K562 (cell line): Measurements from ENCODE around the gene GNAT1. TPM values are rescaled to one million over a fixed set of nuclear protein-coding genes. Genes with fewer than 3 reads are reported as not detected.
A peak's percentile ranks its signal among the peaks of the same experiment; 100 is the strongest.

Experiments
- ARID2 ChIP-seq: fragments of 450-650 bp; IDR thresholded peaks from 2 replicates; pipeline ENCODE4 v1.6.1; 2017; ENCODE audit warnings: antibody characterized with exemption, mild to moderate bottlenecking
- CBFB ChIP-seq: sonication (generic); formaldehyde crosslinking; IDR thresholded peaks from 2 replicates; pipeline ENCODE4 v1.4.0; 2020; ENCODE audit warnings: mild to moderate bottlenecking, missing genetic modification reagents
- MLLT1 ChIP-seq, 2 experiments: fragments of 450-650 bp; IDR thresholded peaks; 2 replicates each; pipeline ENCODE4 v1.6.1; 2016
- MTA3 ChIP-seq: fragments of 450-650 bp; formaldehyde crosslinking; IDR thresholded peaks from 2 replicates; pipeline ENCODE4 v1.6.1; 2017; ENCODE audit warnings: mild to moderate bottlenecking, borderline replicate concordance
- PREB ChIP-seq: sonication (generic); formaldehyde crosslinking; IDR thresholded peaks from 2 replicates; pipeline ENCODE4 v1.8.1; 2023; ENCODE audit warnings: mild to moderate bottlenecking, missing genetic modification reagents
- SIN3B ChIP-seq: fragments of 450-650 bp; IDR thresholded peaks from 2 replicates; pipeline ENCODE4 v1.6.1; 2017; ENCODE audit warnings: low read depth, mild to moderate bottlenecking, moderate library complexity
- STAT5A ChIP-seq: IDR thresholded peaks from 2 replicates; pipeline ENCODE4 v1.6.1; 2012; ENCODE audit warnings: low read length, inconsistent platforms, borderline replicate concordance
- TCFL5 ChIP-seq: fragments of 250-450 bp; sonication (Bioruptor Pico); conservative IDR thresholded peaks from 2 replicates; pipeline ENCODE4 v1.6.1; 2021; ENCODE audit warnings: mild to moderate bottlenecking, moderate library complexity, matching md5 sums
- THAP12 ChIP-seq: fragments of 250-450 bp; sonication (Bioruptor Pico); IDR thresholded peaks from 2 replicates; pipeline ENCODE4 v1.9.0; 2021; ENCODE audit warnings: mild to moderate bottlenecking, inconsistent platforms
- TRIM28 ChIP-seq: fragments of 450-650 bp; IDR thresholded peaks from 2 replicates; pipeline ENCODE4 v1.6.1; 2017
- ZNF586 ChIP-seq: fragments of 450-650 bp; formaldehyde crosslinking; conservative IDR thresholded peaks from 2 replicates; pipeline ENCODE4 v1.4.0; 2020; ENCODE audit warnings: mild to moderate bottlenecking, moderate library complexity
- polyA plus RNA-seq, 8 experiments: library from polyadenylated mRNA; depleted of rRNA in 4 of 8; stranded (reverse) in 5 of 8; unstranded in 3 of 8; fragments of >200 nt; fragmentation: Nextera tagmentation in 2 of 8; fragmentation: Illumina TruSeq in 1 of 8; extraction: Ambion mirVana in 2 of 8; extraction: Trizol in 1 of 8; gene quantifications; 2 replicates each; pipeline versions ENCODE4 v1.2.1 to v1.2.3, GENCODE V29; 2011 to 2014; ENCODE audit warnings: inconsistent platforms in 1 of 8, missing spikeins in 1 of 8
- total RNA-seq, 7 experiments: library from RNA; depleted of rRNA in 6 of 7; stranded (reverse); fragments of >200 nt in 6 of 7; fragmentation: Illumina TruSeq in 2 of 7; extraction: Trizol in 2 of 7; gene quantifications; 2 replicates each; pipeline versions ENCODE4 v1.2.1 to v1.2.3, GENCODE V29; 2011 to 2021; ENCODE audit warnings: low replicate concordance in 1 of 7
- TF ChIP-seq, protein P1 (sequence below), 2 experiments: fragments of 450-650 bp; formaldehyde crosslinking in 1 of 2; IDR thresholded peaks; 2 replicates each; pipeline versions ENCODE4 v1.4.0 to v1.6.1; 2014 to 2020; ENCODE audit warnings: mild to moderate bottlenecking in 2 of 2, borderline replicate concordance in 1 of 2, low read depth in 1 of 2

GNAT1 gene
- total and polyA plus RNA-seq, 9 of the 15 experiments (the other 6 are each of a cell fraction or from before 2014, with no cell fraction given), result not detected

DNA sequence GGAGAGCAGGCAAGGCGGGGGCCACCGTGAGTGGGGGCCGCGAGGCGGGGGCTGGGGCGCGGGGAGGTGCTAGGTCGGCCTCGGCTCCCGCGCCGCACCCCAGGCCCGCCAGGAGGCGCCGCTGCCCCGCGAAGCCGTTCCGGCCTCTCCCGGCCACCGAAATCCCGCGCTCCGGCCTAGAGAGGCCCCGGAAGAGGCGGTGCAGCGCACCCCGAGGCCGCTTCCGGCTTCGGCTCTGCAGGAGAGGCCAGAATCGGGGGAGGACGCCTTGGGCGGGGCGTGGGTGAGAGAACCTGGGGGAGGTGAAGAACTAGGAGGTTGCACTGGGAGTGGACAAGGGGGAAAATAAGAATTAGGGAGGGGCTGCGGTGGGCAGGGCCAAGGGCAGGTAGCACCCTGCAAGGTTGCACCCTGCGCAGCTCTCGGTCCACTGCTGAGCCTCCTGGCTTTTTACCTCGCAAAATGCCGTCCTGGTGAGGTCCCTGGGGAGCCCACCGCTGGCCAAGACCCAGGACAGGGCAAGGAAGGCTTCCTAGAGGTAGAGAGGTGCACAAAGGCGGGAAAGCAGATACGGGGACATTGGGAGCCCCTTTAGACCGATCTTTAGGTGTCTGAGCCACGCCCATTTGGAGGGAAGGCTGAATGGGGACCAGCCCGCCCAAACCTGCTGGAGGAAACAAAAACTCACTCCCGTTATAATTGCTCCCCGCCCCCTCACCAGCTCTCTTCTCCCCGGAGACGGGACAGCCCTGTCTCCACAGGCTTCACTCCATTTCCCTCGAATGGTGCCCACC is 36.2 kb downstream of the GNAT1 start (continued):
- TF ChIP-seq, protein P1, sequence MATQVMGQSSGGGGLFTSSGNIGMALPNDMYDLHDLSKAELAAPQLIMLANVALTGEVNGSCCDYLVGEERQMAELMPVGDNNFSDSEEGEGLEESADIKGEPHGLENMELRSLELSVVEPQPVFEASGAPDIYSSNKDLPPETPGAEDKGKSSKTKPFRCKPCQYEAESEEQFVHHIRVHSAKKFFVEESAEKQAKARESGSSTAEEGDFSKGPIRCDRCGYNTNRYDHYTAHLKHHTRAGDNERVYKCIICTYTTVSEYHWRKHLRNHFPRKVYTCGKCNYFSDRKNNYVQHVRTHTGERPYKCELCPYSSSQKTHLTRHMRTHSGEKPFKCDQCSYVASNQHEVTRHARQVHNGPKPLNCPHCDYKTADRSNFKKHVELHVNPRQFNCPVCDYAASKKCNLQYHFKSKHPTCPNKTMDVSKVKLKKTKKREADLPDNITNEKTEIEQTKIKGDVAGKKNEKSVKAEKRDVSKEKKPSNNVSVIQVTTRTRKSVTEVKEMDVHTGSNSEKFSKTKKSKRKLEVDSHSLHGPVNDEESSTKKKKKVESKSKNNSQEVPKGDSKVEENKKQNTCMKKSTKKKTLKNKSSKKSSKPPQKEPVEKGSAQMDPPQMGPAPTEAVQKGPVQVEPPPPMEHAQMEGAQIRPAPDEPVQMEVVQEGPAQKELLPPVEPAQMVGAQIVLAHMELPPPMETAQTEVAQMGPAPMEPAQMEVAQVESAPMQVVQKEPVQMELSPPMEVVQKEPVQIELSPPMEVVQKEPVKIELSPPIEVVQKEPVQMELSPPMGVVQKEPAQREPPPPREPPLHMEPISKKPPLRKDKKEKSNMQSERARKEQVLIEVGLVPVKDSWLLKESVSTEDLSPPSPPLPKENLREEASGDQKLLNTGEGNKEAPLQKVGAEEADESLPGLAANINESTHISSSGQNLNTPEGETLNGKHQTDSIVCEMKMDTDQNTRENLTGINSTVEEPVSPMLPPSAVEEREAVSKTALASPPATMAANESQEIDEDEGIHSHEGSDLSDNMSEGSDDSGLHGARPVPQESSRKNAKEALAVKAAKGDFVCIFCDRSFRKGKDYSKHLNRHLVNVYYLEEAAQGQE (IDR thresholded peaks at IDR 0.05; ENCODE audit: borderline replicate concordance), result peak; percentile 92
- TF ChIP-seq, protein P1 (CRISPR knock-in tag; IDR thresholded peaks at IDR 0.05; ENCODE audit: low read depth), result no peak
- TF ChIP-seq ZNF586 (no peak), TCFL5 (CRISPR knock-in tag) (no peak), MLLT1 (IDR thresholded peaks at IDR 0.05) (no peak), MTA3 (0 out of 2 replicates have a peak, but pooled peaks have one; percentile 14), CBFB (CRISPR knock-in tag) (no peak), STAT5A (no peak), SIN3B (peak; percentile 49; the same call in 1 of the 2 replicates), PREB (no peak), TRIM28 (no peak), ARID2 (0 out of 2 replicates have a peak, but pooled peaks have one; percentile 47), THAP12 (0 out of 2 replicates have a peak, but pooled peaks have one; percentile 35)
